Astrocyte of the spinal cord (primary cell): Measurements from ENCODE around the gene GID8.

Experiments used
- DNase-seq: peaks from one replicate; pipeline ENCODE4 v3.0.0; 2011; ENCODE audit warnings: low read depth, low spot score
- H3K4me3 ChIP-seq: 2 replicates; pipeline ENCODE4 v1.5.1; 2011; ENCODE audit warnings: low read depth, mild to moderate bottlenecking, low read length, moderate library complexity
- CTCF ChIP-seq: IDR thresholded peaks from 2 replicates; pipeline ENCODE4 v1.5.1; 2012; ENCODE audit warnings: low read depth, mild to moderate bottlenecking, low read length, inconsistent platforms
- in situ Hi-C: cut with HindIII; loops from 2 replicates; pipeline ENCODE4 v1.10.0; 2017; ENCODE audit warnings: low sequenced_read_pairs

The GID8 gene

GRCh38 chr20:62970307-62971210, 32.6 kb downstream of the GID8 start:
- H3K4me3 ChIP-seq: no peak overlapping the region
- TF ChIP-seq CTCF: no peak
- in situ Hi-C loops: no loop called here
- DNase-seq: no peak

- DNase-seq: no peak
- in situ Hi-C loops: no loop called here
Observed at GRCh38 chr20:62971211-62971949, 33.4 kb downstream of the GID8 start.

GRCh38 chr20:62971950-62972844, 34.2 kb downstream of the GID8 start:
- in situ Hi-C loops: no loop called here
- TF ChIP-seq CTCF: peak; percentile 93
- no peak overlapping the region for H3K4me3 ChIP-seq
- DNase-seq: peak; percentile 70

More at GRCh38 chr20:62971211-62971949, 33.4 kb downstream of the GID8 start:
- no peak for TF ChIP-seq CTCF
- no peak overlapping the region for H3K4me3 ChIP-seq

- in situ Hi-C loops: no loop called here
- H3K4me3 ChIP-seq: no peak overlapping the region
- no peak for TF ChIP-seq CTCF
- DNase-seq: no peak
Observed at GRCh38 chr20:62972845-62973745, 35.1 kb downstream of the GID8 start.

- in situ Hi-C loops: no loop called here
- H3K4me3 ChIP-seq: no peak overlapping the region
- TF ChIP-seq CTCF: no peak
- DNase-seq: no peak
Observed at GRCh38 chr20:62975251-62975760, 37.4 kb downstream of the GID8 start.
